ENCODE measurements around the gene TTC28. TPM values are rescaled to one million over a fixed set of nuclear protein-coding genes. Genes with fewer than 3 reads are reported as not detected.

TTC28 gene
- total RNA-seq, 1 experiment from 2014 or later = 0.12 TPM

- Histone ChIP-seq H3K4me2 (ENCODE audit: low read length) (no peak overlapping the region), H3K36me3 (ENCODE audit: control insufficient read depth in 1 of 2, insufficient read depth in 2 of 2, low read length in 2 of 2) (no peaks in the 10 kb centered on the region), H3K79me2 (ENCODE audit: insufficient read depth, low read length) (no peaks in the 10 kb centered on the region), H3K9me3 (ENCODE audit: control insufficient read depth in 1 of 2, insufficient read depth in 1 of 2, low read depth in 1 of 2, low read length in 2 of 2) (no peaks in the 10 kb centered on the region), H3K4me3 (replicated peaks in 1 of 2; ENCODE audit: low read depth in 1 of 2, low read length in 2 of 2) (no peak overlapping the region), H2AFZ (ENCODE audit: low read depth, low read length, poor library complexity, severe bottlenecking) (no peak overlapping the region), H3K9ac (ENCODE audit: low read length) (no peak overlapping the region), H3K4me1 (ENCODE audit: control insufficient read depth in 1 of 2, insufficient read depth in 2 of 2, low read length in 2 of 2) (no peaks in the 10 kb centered on the region), H3K9me2 (ENCODE audit: insufficient read depth) (no peaks in the 10 kb centered on the region), H3K27me3 (ENCODE audit: insufficient read depth, low read length) (peaks cover 43% of the 10 kb centered on the region), H3K27ac (ENCODE audit: low read depth, low read length) (no peak overlapping the region), H4K20me1 (ENCODE audit: insufficient read depth) (no peaks in the 10 kb centered on the region)
- ATAC-seq = no peak
- no TSS peak for BruUV-seq (replicated peaks)
- CTCF ChIA-PET = no interaction called here
- POLR2A ChIA-PET = no interaction called here
- DNase-seq (ENCODE audit: low read depth, low spot score) = no peak
- RAD21 ChIA-PET (ENCODE audit: low non-redundant PET in 1 of 2, low total read pairs in 2 of 2, uncharacterized antibody in 2 of 2, unreplicated experiment in 2 of 2) = no interaction called here
- no peak for TF ChIP-seq YY1 (IDR thresholded peaks at IDR 0.05; ENCODE audit: extremely low read depth, insufficient replicate concordance, low read depth, low read length)
- no peak for TF ChIP-seq CBX3 (IDR thresholded peaks at IDR 0.05; ENCODE audit: low read depth)
- TF ChIP-seq REST (IDR thresholded peaks at IDR 0.05; ENCODE audit: low read depth) = no peak
- TF ChIP-seq SP1 (IDR thresholded peaks at IDR 0.05; ENCODE audit: low read depth) = no peak
- no peak for TF ChIP-seq MAX (IDR thresholded peaks at IDR 0.05)
- intact Hi-C loops (cut with micrococcal nuclease) = no loop called here
Observed at GRCh38 chr22:28155808-28156207, 523.8 kb downstream of the TTC28 start.

- no peaks in the 10 kb centered on the region for H3K36me3 ChIP-seq (ENCODE audit: control insufficient read depth in 1 of 2, insufficient read depth in 2 of 2, low read length in 2 of 2)
- ATAC-seq (no peak), DNase-seq (ENCODE audit: low read depth, low spot score) (no peak)
- CTCF ChIA-PET = no interaction called here
- no peaks in the 10 kb centered on the region for H3K79me2 ChIP-seq (ENCODE audit: insufficient read depth, low read length)
- RAD21 ChIA-PET (ENCODE audit: low non-redundant PET in 1 of 2, low total read pairs in 2 of 2, uncharacterized antibody in 2 of 2, unreplicated experiment in 2 of 2) = no interaction called here
- no TSS peak for BruUV-seq (replicated peaks)
- no peak overlapping the region for H3K4me3 ChIP-seq (replicated peaks in 1 of 2; ENCODE audit: low read depth in 1 of 2, low read length in 2 of 2)
- TF ChIP-seq ZNF274 (IDR thresholded peaks at IDR 0.05; ENCODE audit: low read depth, low read length) (no peak), RAD21 (IDR thresholded peaks at IDR 0.05; ENCODE audit: low read depth) (no peak), ELF1 (IDR thresholded peaks at IDR 0.05; ENCODE audit: borderline replicate concordance, low read depth) (no peak), SIN3A (IDR thresholded peaks at IDR 0.05; ENCODE audit: low read depth) (no peak), CTCF (IDR thresholded peaks at IDR 0.05 in 2 of 3, conservative IDR thresholded peaks at IDR 0.05 in 1 of 3; ENCODE audit: borderline replicate concordance in 1 of 3, insufficient read depth in 1 of 3, low read depth in 2 of 3, low read length in 2 of 3) (no peak), JUND (IDR thresholded peaks at IDR 0.05) (no peak), EGR1 (IDR thresholded peaks at IDR 0.05; ENCODE audit: low read depth) (no peak), SRF (IDR thresholded peaks at IDR 0.05; ENCODE audit: low read depth) (no peak), YY1 (IDR thresholded peaks at IDR 0.05; ENCODE audit: extremely low read depth, insufficient replicate concordance, low read depth, low read length) (no peak)
- H3K27me3 ChIP-seq (ENCODE audit: insufficient read depth, low read length) = peaks cover 51% of the 10 kb centered on the region
- no peak overlapping the region for H3K27ac ChIP-seq (ENCODE audit: low read depth, low read length)
- H2AFZ ChIP-seq (ENCODE audit: low read depth, low read length, poor library complexity, severe bottlenecking) = no peak overlapping the region
- no peaks in the 10 kb centered on the region for H3K4me1 ChIP-seq (ENCODE audit: control insufficient read depth in 1 of 2, insufficient read depth in 2 of 2, low read length in 2 of 2)
- intact Hi-C loops (cut with micrococcal nuclease) = no loop called here
- H3K9me3 ChIP-seq (ENCODE audit: control insufficient read depth in 1 of 2, insufficient read depth in 1 of 2, low read depth in 1 of 2, low read length in 2 of 2) = no peaks in the 10 kb centered on the region
- H3K9me2 ChIP-seq (ENCODE audit: insufficient read depth) = no peaks in the 10 kb centered on the region
- POLR2A ChIA-PET = no interaction called here
- no peak overlapping the region for H3K9ac ChIP-seq (ENCODE audit: low read length)
- no peak overlapping the region for H3K4me2 ChIP-seq (ENCODE audit: low read length)
- H4K20me1 ChIP-seq (ENCODE audit: insufficient read depth) = no peaks in the 10 kb centered on the region
Observed at GRCh38 chr22:28154861-28155260, 524.8 kb downstream of the TTC28 start.
